T-helper 1 cell (primary cell): ENCODE measurements around the gene RAB42.
"Not testable (repeated sequence)": the region's sequence is repeated elsewhere in the genome, so short reads cannot be mapped to it uniquely, and the experiment has no call there.

Experiments used
- DNase-seq, 5 donors: peaks; one replicate each; pipeline ENCODE4 v3.0.0-alpha.2; 2012 to 2020
- total RNA-seq, 4 donors: gene quantifications; one replicate each; lab custom pipeline; 2026; lab: John Stamatoyannopoulos, UW

Gene RAB42, protein sequence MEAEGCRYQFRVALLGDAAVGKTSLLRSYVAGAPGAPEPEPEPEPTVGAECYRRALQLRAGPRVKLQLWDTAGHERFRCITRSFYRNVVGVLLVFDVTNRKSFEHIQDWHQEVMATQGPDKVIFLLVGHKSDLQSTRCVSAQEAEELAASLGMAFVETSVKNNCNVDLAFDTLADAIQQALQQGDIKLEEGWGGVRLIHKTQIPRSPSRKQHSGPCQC
- total RNA-seq: 0 reads per million in 4 donors

DNA sequence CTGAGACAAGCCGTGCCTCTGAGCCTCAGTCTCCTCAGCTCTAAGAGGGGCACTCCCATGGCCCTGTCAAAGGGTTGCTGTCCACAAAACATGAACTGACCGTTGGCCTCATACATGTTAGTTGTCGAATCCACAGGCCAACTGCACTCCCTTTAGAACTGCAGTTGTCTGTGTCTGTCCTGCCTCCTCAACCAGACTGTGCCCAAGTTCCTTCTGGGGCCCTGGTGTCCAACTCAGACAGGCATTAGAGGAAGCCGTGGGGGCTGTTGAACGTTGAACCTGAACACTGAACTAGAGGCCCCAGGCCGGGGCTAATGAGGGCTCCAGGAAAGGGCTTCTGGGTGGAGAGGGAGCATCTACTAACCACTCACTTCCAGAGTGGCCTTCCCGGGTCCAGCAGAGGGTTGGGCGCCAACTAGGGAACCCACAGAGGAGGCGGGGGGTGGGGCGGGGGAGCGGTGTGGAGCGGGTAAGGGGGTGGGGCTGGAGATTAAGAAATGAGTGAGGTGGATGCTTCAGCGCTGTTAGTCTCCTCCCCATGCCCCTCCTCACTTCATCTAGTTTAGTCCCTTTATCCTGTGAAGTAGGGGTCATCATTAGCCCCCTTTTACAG is at the start of gene RAB42:
RAB42 (plus strand) TSS at position 558 of the 613 bp plus-strand sequence. CDS start 247 bp downstream, outside the sequence.
- DNase-seq: no peak

DNA sequence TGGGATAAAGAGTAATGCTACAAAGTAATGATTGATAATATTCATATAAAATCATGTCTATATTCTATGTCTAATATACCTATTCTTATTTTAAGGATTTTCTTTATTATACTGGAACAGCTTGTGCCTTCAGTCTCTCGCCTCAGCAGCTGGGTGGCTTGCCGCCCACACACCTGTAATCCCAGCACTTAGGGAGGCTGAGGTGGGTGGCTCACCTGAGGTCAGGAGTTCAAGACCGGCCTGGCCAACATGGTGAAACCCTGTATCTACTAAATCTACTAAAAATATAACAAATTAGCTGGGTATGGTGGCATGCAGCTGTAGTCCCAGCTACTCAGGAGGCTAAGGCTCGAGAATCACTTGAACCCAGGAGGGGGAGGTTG is 46.8 kb upstream of the RAB42 start:
- no peak for DNase-seq

DNA sequence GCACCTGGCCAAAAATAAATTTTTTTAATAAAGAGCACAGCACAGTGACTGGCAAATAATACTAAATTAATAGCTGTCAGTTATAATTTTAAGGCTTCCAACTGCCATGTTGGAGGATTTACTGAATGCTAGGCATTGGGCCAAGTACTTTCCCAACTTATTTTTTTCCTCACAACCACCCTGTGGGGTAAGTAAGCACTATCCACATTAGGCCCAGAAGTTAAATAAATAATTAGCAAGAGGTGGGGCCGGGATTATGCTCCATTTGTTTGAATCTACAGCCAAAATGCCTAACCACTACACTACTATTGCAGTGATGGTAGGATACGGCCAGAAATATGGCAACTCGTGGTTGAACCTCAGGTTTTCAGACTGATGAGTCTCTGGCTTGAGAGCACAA is 43.7 kb upstream of the RAB42 start:
- no peak for DNase-seq

DNA sequence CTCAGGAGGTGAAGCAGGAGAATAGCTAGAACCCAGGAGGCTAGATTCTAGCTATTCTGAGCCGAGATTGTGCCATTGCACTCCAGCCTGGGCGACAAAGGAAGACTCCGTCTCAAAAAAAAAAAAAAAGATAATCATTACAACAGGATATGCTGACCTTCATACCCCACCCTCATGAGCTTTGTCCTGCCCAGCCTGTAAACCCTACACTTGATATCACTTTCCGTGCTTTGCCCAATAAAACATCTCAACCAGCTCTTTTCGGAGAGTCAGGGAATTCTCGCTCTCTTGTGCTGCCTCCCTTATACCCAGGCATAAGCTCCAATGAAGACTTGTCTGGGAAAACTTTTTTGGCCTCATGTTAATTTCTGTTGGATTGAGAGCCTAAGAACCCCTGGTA is 40.7 kb upstream of the RAB42 start:
- no peak for DNase-seq

DNA sequence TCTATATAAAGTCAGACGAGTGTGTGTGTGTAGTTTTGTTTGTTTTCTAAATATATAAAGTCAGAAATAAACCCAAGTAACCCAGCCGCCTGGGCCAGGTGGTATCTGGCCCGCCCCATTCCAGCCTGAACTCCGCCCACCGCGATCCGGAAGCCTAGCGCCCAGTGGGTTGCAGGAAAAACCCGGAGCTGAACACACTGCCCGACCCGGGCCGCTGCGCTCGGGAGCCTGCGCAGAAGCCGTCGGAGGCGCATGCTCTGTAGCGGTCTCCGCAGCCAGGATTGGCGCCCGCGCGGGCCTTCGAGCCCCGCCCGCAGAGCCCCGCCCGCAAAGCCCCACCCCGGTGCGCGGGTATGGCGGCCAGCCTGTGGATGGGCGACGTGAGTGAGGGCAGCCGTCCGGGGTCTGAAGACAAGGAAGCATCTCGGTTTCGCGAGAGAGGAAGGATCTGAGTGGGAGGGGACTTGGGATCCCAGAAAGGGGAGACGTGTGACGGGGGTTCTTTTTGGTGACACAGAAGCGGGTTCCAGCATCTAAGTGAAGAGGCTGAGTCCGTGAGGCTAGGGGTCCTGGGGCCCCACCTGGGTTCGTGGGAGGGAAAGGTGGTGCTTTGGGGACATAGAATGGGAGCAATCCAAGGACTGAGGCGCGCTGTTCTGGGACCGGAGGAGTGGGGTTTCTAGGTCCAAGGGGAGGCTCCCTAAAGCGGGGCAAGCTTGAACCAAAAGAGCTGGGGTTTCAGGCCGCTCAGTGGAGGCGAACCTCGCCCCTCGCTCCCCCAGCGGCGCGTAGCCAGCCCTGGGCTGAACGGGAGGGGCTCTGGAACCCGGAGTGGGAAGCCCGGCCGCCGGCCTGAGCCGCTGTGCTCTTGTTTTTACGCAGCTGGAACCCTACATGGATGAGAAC is 39.1 kb upstream of the RAB42 start, which contains the start of gene TRNAU1AP:
TRNAU1AP (plus strand) TSS at position 328 of the 906 bp plus-strand sequence; CDS start at position 354, 26 bp downstream.
- DNase-seq: peak; percentile 93 to 98 (median 96)

DNA sequence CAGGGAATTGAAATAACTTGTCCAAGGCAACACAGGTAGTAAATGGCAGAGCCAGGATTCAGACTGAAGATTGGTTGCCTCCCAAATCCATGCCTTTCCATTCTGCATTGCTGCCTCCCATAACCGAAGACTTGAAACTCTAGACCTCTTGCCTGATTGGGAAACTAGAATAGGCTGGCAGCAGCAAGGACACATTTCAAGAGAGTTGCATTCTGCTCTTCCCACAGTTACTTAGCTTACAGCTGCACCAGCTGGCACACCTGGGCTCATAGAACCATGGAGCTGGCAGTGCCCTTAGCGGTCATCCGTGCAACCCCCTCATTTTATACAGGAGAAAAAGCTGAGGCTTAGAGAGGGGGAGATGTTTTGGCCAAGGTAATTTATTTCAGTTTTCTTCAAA is 31.2 kb upstream of the RAB42 start:
- DNase-seq: no peak

DNA sequence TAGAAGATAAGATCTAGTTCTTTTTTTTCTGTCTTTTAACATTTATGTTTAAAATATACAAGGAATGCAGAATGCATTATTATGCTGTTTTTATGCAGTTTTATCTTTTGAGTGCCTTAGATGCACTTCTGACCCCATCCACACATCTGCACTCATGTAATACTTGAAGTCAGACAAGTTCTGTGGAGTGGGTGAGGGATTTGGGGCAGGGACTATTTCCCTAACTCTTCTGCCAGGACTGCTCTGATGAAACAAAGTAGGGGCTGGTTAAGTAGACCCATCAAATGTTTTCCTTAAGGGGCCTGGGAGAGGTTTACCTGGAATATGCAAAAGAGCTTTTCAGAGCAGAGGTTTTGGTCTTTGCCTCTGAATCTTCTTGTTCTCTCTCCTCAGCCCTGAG is 27.8 kb upstream of the RAB42 start:
- no peak for DNase-seq

DNA sequence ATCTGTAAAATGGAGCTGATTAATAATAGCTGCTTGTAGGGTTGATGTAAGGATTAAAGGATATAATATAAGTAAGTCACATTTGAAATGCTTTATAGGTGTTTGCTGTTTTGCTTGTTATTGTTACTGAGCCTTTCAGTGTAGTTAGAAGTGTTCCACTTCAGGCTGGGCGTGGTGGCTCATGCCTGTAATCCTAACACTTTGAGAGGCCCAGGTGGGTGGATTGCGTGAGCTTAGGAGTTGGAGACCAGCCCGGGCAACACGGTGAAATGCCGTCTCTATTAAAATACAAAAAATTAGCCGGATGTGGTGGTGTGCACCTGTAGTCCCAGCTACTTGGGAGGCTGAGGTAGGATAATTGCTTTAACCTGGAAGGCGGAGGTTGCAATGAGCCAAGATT is 27.0 kb upstream of the RAB42 start:
- no peak for DNase-seq

DNA sequence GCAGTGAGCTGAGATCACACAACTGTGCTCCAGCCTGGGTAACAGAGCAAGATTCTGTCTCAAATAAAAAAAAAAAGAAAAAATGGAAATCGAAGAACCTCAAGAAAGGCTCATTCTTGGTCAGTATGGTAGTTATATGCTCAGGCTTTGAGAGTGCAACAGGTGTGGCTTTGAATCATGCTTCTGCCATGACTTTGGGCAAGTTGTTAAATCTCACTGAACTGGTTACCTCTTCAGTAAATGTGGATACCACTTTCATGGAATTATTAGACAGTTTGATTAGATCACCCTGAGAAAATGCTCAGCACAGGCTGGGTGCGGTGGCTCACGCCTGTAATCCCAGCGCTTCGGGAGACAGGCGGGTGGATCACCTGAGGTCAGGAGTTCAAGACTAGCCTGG is 26.3 kb upstream of the RAB42 start:
- no peak for DNase-seq

DNA sequence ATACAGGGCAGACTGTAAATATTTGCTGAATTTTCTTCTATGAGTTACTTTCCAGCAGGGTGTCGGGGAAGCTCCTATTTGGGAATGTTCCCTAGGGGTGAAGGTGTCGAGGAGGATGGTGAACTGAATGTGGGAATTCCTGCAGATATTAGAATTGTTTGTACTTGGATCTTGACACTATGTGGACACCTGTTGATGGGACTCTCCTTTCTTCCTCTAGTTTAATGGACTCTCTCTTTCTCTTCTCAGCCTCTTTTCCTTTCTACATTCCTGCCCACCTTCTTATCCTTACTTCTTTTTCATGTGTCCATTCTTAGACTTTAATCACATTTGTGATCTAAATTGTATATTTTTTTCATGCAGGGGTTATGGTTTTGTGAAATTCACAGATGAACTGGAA is 25.1 kb upstream of the RAB42 start:
- no peak for DNase-seq

DNA sequence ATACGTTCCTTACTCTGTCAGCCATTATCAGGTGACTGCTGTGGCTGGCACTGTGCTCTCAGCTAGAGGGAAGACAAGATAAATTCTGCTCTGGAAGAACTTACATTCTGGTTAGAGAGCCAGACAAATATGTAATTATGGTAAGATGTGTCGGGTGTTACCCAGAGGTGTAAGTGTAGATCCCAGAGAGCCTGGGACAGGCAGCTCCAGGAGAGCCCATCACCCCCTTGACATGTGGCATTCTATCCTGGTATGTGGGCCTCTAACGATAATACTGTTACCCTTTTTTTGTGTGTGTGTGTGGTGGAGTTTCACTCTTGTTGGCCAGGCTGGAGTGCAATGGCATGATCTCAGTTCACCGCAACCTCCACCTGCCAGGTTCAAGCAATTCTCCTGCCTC is 20.2 kb upstream of the RAB42 start:
- no peak for DNase-seq

DNA sequence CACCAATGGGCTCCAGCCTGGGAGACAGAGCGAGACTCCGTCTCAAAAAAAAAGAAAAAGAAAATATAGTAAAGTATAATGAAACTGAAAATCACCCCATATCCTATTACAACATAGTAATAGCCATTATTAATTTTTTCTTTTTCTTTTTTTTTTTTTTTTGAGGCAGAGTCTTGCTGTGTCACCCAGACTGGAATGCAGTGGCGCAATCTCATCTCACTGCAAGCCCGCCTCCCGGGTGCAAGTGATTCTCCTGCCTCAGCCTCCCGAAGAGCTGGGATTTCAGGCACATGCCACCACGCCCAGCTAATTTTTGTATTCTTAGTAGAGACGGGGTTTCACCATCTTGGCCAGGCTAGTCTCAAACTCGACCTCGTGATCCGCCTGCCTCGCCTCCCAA is 19.2 kb upstream of the RAB42 start:
- DNase-seq: not testable (repeated sequence)

DNA sequence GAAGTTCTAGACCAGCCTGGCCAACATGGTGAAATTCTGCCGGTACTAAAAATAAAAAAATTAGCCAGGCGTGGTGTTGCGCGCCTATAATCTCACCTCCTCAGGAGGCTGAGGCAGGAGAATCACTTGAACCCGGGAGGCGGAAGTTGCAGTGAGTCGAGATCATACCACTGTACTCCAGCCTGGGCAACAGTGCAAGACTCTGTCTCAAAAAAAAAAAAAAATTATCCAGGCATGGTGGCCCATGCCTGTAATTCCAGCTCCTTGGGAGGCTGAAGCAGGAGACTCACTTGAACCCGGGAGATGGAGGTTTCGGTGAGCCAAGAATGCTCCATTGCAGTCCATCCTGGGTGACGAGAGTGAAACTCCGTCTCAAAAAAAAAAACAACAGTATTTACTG is 18.5 kb upstream of the RAB42 start:
- DNase-seq: no peak

DNA sequence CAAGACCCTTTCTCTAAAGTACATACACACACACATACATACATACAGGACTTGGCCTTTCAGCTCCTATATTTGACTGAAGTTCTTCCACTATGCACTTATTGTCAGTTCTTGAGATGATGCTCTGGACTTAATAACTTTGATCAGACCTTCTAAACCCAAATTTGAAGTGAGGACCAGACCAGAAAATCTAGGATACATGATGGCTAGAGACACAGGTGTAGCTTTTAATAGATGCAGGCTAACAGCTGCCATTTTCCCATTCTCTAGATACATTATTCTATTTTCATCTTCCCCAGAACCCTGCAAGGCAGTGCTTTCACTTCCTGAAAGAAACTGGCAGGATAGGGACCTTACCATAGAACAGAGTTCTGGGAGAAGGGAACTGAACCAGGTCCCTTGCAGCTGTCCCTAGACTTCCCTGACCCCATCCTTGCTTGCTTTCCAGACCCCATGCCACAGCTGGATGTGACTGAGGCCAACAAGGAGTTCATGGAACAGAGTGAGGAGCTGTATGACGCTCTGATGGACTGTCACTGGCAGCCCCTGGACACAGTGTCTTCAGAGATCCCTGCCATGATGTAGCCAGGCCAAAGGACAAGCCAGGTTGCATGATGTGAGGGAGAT is 14.9 kb upstream of the RAB42 start:
- DNase-seq: no peak

DNA sequence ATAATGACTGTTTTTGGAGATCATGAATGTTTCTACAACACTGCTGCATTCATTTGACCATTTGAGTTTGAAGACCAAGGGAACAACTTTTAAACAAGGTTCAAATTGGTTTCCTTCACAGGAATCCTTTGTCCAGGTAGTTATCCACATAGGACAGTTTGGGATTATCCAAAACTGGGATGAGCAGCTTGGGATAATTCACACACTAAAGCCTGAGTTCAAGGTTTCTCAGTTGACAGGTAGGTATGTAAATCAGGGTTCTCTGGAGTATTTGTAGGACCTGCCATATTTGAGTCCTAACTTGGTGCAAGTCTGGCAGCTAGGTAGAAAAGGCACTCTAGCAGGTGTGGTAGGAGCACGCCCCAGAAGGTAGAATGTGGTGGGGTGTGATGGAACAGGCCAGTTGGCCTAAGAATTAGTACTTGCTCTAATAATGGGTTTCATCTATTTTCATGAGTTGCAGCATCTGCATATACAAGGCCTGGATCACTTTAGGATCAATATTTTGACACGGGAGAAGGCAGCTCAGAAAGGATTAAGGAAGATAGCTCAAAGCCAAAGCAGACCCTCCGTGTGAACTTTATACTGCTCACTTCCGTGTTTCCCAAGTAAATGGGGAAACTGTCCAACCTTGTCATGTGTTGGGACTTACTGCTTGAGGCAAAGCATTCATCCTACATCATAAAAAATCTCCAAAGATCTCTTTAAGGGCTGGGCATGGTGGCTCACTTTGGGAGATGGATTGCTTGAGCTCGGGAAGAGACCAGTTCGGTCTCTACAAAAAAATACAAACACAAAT is 14.1 kb upstream of the RAB42 start:
- no peak for DNase-seq

DNA sequence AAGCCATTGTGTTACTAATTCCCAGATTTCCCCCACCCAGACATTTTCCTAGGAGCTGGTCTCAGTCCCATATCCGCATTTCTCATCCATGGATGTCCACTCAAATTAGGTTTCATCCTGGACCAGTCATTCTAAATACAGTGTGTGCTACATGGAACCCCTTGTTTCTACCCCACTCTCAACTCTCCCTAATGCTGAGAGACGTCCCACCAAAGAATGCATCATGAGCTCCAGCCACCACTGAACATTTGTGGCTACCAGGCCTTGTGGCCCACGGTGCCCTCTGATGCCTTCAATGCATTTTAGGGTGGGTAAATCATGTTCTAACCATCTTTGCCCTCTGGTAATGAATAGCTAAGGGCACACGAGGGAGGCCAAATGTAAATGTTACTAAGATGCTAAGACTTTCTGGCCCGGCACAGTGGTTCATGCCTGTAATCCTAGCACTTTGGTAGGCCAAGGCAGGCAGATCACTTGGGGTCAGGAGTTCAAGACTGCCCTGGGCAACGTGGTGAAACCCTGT is 13.3 kb upstream of the RAB42 start:
- DNase-seq: no peak

DNA sequence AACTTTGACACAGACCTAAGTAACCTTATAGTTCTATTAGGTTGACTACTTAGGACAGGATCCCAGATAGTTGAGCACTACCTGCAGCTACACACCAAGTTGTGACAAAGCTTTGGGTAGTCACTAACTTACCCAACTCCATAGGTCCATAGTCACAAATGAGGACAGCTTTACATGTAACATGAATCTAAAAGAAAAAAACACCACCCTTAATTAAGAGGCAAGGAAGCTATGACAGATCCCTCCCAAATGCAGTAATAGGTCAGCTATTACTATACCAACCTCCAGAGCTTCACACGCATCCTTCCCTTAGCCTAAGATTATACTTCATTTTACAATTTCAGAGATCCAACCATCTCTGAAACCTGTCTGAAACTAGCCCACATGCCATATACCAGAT is 12.7 kb upstream of the RAB42 start:
- DNase-seq: no peak

DNA sequence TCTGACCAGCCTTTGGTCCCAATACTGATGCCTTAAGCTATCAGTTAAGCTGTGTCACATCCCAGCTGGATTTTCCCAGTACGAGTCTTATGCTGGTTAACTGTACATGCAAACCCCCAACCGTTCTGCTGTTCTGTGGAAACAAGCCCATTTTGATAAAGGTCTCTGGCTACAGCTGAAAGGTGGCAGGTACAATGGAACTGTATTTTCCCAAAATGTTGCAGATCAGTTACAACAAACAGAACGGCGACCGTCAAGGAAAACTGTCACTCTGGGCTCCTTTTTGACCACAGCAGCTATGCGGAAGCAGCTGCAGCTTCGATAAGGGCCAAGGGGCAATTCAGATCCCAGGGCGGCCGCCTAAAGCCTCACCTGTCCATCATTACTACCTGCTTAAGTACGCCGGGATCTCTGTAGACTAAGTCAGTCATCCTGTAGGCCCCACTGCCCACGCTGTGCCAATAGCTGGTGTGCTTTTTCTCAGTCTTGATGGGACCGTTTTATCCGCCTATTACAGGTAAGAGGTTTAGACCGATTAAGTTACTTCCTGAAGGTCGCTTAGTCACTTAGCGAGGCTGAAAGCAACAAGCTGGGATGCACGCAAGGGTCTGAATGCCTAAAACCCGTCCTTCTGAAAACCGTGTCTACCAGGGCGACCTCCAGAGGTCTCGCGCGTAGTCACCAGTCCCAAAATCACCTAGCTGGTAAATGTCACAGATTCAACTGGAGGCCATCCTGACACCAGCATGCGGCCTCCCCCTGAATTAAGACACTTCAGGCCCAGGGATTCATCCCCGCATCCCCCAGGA is 11.1 kb upstream of the RAB42 start:
- DNase-seq: peak in 4 of 5 donors; percentile 40 to 82 (median 44)

DNA sequence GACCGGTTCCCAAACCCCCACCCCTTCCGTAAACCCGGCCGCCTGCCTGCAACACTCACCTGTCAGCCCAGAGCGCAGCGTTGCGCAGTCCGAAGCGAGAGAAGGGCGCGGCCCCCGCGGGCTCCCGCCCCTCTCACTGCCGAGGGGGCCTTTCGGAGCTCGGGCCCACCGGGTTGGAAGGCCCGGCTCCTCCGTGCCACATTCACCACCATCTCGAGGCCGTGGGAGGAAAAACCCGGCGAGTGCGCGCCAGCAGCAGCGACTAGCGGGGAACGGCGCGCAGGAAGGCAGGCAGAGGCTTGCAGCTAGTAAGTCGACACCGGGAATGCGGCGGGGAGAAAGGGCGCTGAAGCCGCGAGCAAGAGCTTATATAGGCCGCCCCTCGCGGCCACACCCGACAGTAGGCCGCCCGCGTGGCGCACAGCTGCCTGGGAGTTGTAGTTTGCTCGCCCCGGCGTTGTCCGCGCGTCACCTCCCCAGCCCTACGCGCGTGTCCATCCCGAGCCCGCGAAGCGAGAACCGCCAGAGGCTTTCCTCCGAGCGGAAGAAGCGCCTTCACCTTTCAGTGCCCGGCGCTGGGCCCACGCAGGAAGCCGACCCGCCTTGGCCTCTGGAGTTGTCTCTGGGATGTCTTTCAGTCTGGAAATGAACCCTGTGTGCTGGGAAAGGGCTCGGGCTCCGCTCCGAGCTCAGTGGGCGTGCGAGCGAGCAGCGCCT is 10.4 kb upstream of the RAB42 start:
- DNase-seq: peak; percentile 86 to 97 (median 90)

DNA sequence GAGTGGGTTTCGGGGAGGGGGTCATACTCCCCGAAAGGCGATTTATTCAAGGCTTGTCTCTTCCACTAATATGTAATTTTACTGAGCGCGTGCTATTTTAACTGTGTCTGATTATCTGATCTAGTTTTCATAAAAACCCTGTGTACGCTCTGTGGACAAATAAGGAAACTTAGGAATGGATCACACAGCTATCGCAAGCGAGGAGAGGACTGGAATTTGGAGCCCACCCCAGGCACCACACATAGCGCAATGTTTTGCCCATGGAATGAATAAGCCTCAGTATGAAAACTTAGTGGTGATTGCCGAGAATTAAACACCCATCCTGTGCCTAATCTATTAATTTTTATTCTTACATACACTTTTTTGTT is 9.8 kb upstream of the RAB42 start:
- DNase-seq: no peak
